ENCODE data around the gene BBOX1. TPM values are rescaled to one million over a fixed set of nuclear protein-coding genes. Genes with fewer than 3 reads are reported as not detected.

Gene BBOX1
- total RNA-seq, 1 donor from 2014 or later, result not detected

- no peak for TF ChIP-seq CTCF (IDR thresholded peaks at IDR 0.05)
- no peak for TF ChIP-seq EZH2 (IDR thresholded peaks at IDR 0.05)
- no peak for TF ChIP-seq EZH2phosphoT487 (IDR thresholded peaks at IDR 0.05)
- Histone ChIP-seq H3K4me3 (no peak overlapping the region), H3K9me3 (ENCODE audit: low read depth) (no peaks in the 10 kb centered on the region), H3K36me3 (no peaks in the 10 kb centered on the region), H2AFZ (replicated peaks) (no peak overlapping the region), H4K20me1 (ENCODE audit: low read depth) (no peaks in the 10 kb centered on the region), H3K79me2 (ENCODE audit: low read depth) (no peaks in the 10 kb centered on the region), H3F3A (ENCODE audit: low read depth) (no peaks in the 10 kb centered on the region), H3K27ac (no peak overlapping the region), H3K9ac (no peak overlapping the region), H3K4me1 (peaks cover 3% of the 10 kb centered on the region), H3K27me3 (no peaks in the 10 kb centered on the region), H3K4me2 (no peak overlapping the region)
- H3K4me3 Mint-ChIP-seq, result no peak overlapping the region
- no peak overlapping the region for H3K27ac Mint-ChIP-seq
- H3K36me3 Mint-ChIP-seq, result no peaks in the 10 kb centered on the region
- H3K4me1 Mint-ChIP-seq, result peaks cover 3% of the 10 kb centered on the region
- H3K27me3 Mint-ChIP-seq (ENCODE audit: insufficient read depth, low read depth), result peaks cover 2% of the 10 kb centered on the region
- DNase-seq (ENCODE audit: low spot score), result no peak
- H3K9me3 Mint-ChIP-seq, result no peaks in the 10 kb centered on the region
Observed at GRCh38 chr11:27018902-27019529, 21.6 kb upstream of the BBOX1 start.

GRCh38 chr11:27020751-27021150 lies 19.9 kb upstream of the BBOX1 start:
- TF ChIP-seq EZH2phosphoT487 (IDR thresholded peaks at IDR 0.05) (no peak), EZH2 (IDR thresholded peaks at IDR 0.05) (no peak), CTCF (IDR thresholded peaks at IDR 0.05) (no peak)

GRCh38 chr11:27022659-27023251 lies 17.9 kb upstream of the BBOX1 start:
- Histone ChIP-seq H3K4me1 (no peaks in the 10 kb centered on the region), H3F3A (ENCODE audit: low read depth) (no peaks in the 10 kb centered on the region), H3K4me2 (no peak overlapping the region), H3K9me3 (ENCODE audit: low read depth) (no peaks in the 10 kb centered on the region), H3K27me3 (no peaks in the 10 kb centered on the region), H3K79me2 (ENCODE audit: low read depth) (no peaks in the 10 kb centered on the region), H3K36me3 (no peaks in the 10 kb centered on the region), H4K20me1 (ENCODE audit: low read depth) (no peaks in the 10 kb centered on the region), H3K27ac (no peak overlapping the region), H2AFZ (replicated peaks) (no peak overlapping the region), H3K4me3 (no peak overlapping the region), H3K9ac (no peak overlapping the region)
- H3K36me3 Mint-ChIP-seq, result no peaks in the 10 kb centered on the region
- no peak overlapping the region for H3K27ac Mint-ChIP-seq
- H3K4me1 Mint-ChIP-seq, result no peaks in the 10 kb centered on the region
- H3K9me3 Mint-ChIP-seq, result no peaks in the 10 kb centered on the region
- H3K27me3 Mint-ChIP-seq (ENCODE audit: insufficient read depth, low read depth), result no peaks in the 10 kb centered on the region
- H3K4me3 Mint-ChIP-seq, result no peak overlapping the region
- TF ChIP-seq EZH2phosphoT487 (IDR thresholded peaks at IDR 0.05), result no peak
- TF ChIP-seq CTCF (IDR thresholded peaks at IDR 0.05), result no peak
- no peak for TF ChIP-seq EZH2 (IDR thresholded peaks at IDR 0.05)
- no peak for DNase-seq (ENCODE audit: low spot score)

More at GRCh38 chr11:27020751-27021150, 19.9 kb upstream of the BBOX1 start:
- Mint-ChIP-seq H3K36me3 (no peaks in the 10 kb centered on the region), H3K27me3 (ENCODE audit: insufficient read depth, low read depth) (no peaks in the 10 kb centered on the region), H3K4me1 (no peaks in the 10 kb centered on the region), H3K27ac (no peak overlapping the region), H3K4me3 (no peak overlapping the region), H3K9me3 (no peaks in the 10 kb centered on the region)
- H3K79me2 ChIP-seq (ENCODE audit: low read depth), result no peaks in the 10 kb centered on the region
- H4K20me1 ChIP-seq (ENCODE audit: low read depth), result no peaks in the 10 kb centered on the region
- H3K27ac ChIP-seq, result no peak overlapping the region
- no peak overlapping the region for H2AFZ ChIP-seq (replicated peaks)
- no peaks in the 10 kb centered on the region for H3K27me3 ChIP-seq
- no peak overlapping the region for H3K4me2 ChIP-seq
- H3K36me3 ChIP-seq, result no peaks in the 10 kb centered on the region
- no peak for DNase-seq (ENCODE audit: low spot score)
- no peaks in the 10 kb centered on the region for H3F3A ChIP-seq (ENCODE audit: low read depth)
- H3K9me3 ChIP-seq (ENCODE audit: low read depth), result no peaks in the 10 kb centered on the region
- H3K4me1 ChIP-seq, result peaks cover 3% of the 10 kb centered on the region
- H3K9ac ChIP-seq, result no peak overlapping the region
- H3K4me3 ChIP-seq, result no peak overlapping the region

Measured in neural progenitor cell (in vitro differentiated cells).